ENCODE data around the gene ZNF362.

DNA sequence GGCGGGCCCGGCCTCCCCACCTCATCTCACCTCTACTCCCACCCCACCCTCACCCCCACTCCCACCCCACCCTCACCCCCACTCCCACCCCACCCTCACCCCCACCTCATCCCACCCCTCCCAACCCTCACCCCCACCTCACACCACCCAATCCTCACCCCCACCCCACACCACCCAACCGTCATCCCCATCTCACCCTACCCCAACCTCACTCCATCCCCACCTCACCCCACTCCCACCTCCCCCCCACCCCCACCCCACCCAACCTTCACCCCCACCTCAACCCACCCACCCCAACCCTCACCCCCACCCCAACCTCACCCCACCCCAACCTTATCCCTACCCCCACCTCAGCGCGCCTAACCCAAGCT, 51.2 kb downstream of the ZNF362 start:
- TF ChIP-seq EZH2 (IDR thresholded peaks at IDR 0.05) (no peak), EZH2phosphoT487 (IDR thresholded peaks at IDR 0.05) (no peak)
- TF ChIP-seq, protein P1, sequence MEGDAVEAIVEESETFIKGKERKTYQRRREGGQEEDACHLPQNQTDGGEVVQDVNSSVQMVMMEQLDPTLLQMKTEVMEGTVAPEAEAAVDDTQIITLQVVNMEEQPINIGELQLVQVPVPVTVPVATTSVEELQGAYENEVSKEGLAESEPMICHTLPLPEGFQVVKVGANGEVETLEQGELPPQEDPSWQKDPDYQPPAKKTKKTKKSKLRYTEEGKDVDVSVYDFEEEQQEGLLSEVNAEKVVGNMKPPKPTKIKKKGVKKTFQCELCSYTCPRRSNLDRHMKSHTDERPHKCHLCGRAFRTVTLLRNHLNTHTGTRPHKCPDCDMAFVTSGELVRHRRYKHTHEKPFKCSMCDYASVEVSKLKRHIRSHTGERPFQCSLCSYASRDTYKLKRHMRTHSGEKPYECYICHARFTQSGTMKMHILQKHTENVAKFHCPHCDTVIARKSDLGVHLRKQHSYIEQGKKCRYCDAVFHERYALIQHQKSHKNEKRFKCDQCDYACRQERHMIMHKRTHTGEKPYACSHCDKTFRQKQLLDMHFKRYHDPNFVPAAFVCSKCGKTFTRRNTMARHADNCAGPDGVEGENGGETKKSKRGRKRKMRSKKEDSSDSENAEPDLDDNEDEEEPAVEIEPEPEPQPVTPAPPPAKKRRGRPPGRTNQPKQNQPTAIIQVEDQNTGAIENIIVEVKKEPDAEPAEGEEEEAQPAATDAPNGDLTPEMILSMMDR (IDR thresholded peaks at IDR 0.05): no peak

All from neural progenitor cell (in vitro differentiated cells).